CD4-positive, alpha-beta T cell treated with Interleukin-4 for 1 hour (primary cell): ENCODE results near the gene BANK1.

Experiments used
- DNase-seq, 2 donors: peaks; one replicate each; pipeline ENCODE4 v3.0.0-alpha.2; 2020 to 2022

BANK1 gene

GRCh38 chr4:101818362-101818761 is 27.8 kb downstream of the BANK1 start:
- DNase-seq: no peak

- DNase-seq: no peak
These were observed 33.3 kb downstream of the BANK1 start for GRCh38 chr4:101823864-101824263.

- DNase-seq: no peak
These were observed 34.0 kb downstream of the BANK1 start for GRCh38 chr4:101824500-101824899.

- no peak for DNase-seq
These were observed 35.4 kb downstream of the BANK1 start for GRCh38 chr4:101825953-101826352.

GRCh38 chr4:101831816-101832215 is 41.3 kb downstream of the BANK1 start:
- DNase-seq: no peak

- no peak for DNase-seq
These were observed 43.0 kb downstream of the BANK1 start for GRCh38 chr4:101833480-101833879.

- DNase-seq: no peak
These were observed 44.8 kb downstream of the BANK1 start for GRCh38 chr4:101835121-101835904.

- no peak for DNase-seq
These were observed 52.5 kb downstream of the BANK1 start for GRCh38 chr4:101843054-101843453.

GRCh38 chr4:101846550-101846949 is 56.0 kb downstream of the BANK1 start:
- DNase-seq: no peak

GRCh38 chr4:101850698-101851097 is 60.2 kb downstream of the BANK1 start:
- no peak for DNase-seq

- no peak for DNase-seq
These were observed 61.1 kb downstream of the BANK1 start for GRCh38 chr4:101851672-101852071.

GRCh38 chr4:101853028-101853427 is 62.5 kb downstream of the BANK1 start:
- DNase-seq: no peak

- DNase-seq: no peak
These were observed 63.2 kb downstream of the BANK1 start for GRCh38 chr4:101853691-101854090.

GRCh38 chr4:101855239-101855638 is 64.7 kb downstream of the BANK1 start:
- no peak for DNase-seq

GRCh38 chr4:101856149-101856548 is 65.6 kb downstream of the BANK1 start:
- no peak for DNase-seq

- DNase-seq: no peak
These were observed 66.6 kb downstream of the BANK1 start for GRCh38 chr4:101857176-101857575.

- no peak for DNase-seq
These were observed 68.1 kb downstream of the BANK1 start for GRCh38 chr4:101858641-101859040.

- DNase-seq: no peak
These were observed 72.1 kb downstream of the BANK1 start for GRCh38 chr4:101862595-101862994.

- no peak for DNase-seq
These were observed 74.1 kb downstream of the BANK1 start for GRCh38 chr4:101864660-101865059.

GRCh38 chr4:101865501-101866062 is 75.1 kb downstream of the BANK1 start:
- DNase-seq: no peak

GRCh38 chr4:101870874-101871273 is 80.3 kb downstream of the BANK1 start:
- no peak for DNase-seq

- DNase-seq: no peak
These were observed 81.6 kb downstream of the BANK1 start for GRCh38 chr4:101871962-101872676.

- no peak for DNase-seq
These were observed 95.0 kb downstream of the BANK1 start for GRCh38 chr4:101885574-101885973.

- no peak for DNase-seq
These were observed 96.3 kb downstream of the BANK1 start for GRCh38 chr4:101886826-101887225.
